RKO (cell line): ENCODE data around the gene IQCF6.
"Not testable (repeated sequence)": the region's sequence is repeated elsewhere in the genome, so short reads cannot be mapped to it uniquely, and the experiment has no call there.

ENCODE experiments used
- DNase-seq: peaks from one replicate; pipeline ENCODE4 v3.0.0-alpha.2; 2016; ENCODE audit warnings: low spot score

IQCF6 gene

DNA sequence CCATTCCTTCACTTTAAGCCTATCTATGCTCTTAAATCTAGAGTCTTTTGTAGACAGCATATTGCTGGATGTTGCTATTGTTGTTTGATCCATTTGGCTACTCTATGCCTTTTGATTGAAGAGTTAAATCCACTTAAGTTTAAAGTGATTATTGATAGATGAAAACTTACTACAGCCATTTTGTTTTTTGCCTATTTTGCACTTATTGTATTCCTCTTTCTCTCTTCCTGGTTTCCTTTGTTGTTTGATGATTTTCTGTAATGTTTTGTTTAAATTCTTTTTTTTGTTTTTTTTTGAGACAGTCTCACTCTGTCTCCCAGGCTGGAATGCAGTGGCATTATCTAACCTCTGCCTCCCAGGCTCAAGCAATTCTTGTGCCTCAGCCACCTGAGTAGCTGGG lies 19.8 kb downstream of the IQCF6 start:
- no peak for DNase-seq

DNA sequence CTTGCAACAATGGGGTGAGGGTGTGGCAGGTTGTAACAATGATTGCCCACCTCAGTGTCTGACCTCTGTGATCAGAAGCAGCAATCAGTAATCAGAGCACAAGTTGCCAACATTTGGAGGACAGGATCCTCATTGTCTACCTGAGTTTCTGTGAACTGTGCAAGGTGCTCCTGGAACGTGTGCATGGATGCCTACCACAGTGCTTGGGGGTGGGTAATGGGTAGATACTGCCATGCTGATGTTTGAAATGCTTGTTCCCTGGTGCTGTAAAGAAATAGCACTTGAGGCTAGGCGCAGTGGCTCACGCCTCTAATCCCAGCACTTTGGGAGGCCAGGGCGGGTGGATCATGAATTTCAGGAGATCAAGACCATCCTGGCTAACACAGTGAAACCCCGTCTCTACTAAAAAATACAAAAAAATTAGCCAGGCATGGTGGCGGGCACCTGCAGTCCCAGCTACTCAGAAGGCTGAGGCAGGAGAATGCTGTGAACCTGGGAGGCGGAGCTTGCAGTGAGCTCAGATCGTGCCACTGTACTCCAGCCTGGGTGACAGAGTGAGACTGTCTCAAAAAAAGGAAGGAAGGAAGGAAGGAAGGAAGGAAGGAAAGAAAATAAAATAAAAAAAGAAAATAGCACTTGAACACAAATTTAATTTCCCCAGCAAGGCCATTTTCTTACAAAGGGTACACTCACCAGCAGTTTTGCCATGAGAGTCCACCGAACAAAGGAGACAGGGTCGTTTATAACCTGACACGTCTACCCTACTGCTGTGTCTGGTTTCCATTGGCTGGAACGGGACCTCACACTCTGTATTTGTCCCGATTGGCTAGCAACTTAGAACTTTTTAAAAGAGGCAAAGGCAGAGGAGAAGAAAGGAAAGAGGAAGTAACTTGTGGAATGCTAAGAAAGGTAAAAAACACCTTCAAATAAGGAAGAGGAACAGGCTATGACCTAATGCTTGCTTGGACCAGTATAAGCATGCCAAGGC lies 25.0 kb downstream of the IQCF6 start:
- not testable (repeated sequence) for DNase-seq

DNA sequence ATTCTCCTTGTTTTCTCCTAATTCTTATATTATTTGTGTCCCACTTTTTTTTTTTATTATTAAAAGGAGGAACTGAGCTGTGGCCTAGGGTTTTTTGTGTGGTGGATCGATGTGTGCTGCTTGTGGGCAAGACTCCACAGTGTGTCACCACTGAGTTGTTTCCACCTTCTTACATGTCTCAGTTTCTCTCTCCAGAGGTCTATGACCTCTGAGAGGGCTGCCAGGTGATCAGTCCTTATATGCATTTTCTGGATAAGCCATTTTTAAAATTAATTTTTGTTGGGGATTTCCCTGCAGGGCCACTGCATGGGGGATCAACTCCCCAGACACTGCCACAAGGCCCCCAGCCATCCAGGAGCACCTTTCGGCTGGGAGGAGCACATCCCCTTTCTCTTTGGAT lies 27.8 kb downstream of the IQCF6 start:
- no peak for DNase-seq

- no peak for DNase-seq
These were observed 28.2 kb downstream of the IQCF6 start for GRCh38 chr3:51750878-51751277.

DNA sequence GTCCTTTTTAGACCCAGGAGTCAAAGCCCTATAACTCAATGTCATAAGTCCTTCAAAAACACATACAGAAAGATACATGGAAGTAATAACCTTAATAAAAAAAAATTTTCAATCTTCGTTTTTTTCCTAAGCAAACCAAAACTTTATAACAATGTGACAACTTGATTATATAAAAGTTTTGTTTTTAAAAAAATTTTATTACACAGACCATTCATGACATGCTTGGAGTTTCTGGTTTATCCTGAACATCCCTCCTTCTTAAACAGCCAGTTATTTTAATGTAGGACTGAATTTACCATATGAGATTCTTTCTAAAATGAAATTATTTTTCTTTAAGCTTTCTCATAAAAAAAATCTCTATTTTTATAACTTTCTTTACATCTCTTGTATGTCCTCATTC lies 30.7 kb downstream of the IQCF6 start:
- DNase-seq = no peak

- no peak for DNase-seq
These were observed 31.2 kb downstream of the IQCF6 start for GRCh38 chr3:51747840-51748239.

DNA sequence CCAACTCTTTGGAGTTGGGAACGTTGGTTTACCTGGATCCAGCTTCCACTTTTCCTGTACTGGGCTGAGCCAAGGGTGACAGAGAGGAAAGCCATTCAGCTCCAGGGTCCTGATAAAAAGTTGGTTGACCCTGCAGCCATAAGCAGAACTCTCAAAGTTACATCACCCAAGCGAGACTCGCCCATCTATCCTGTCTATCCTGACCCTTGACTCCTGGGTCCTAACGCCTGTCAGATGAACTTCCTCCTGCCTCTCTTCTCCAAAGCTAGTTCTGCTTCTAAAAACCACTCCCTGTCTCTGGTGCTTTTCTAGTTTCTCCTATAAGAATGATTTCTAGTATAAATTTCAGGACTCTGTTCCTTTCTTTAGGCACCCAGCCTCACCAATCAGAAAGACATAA lies 36.1 kb downstream of the IQCF6 start:
- peak; percentile 38 for DNase-seq

- not testable (repeated sequence) for DNase-seq
These were observed 36.7 kb downstream of the IQCF6 start for GRCh38 chr3:51742320-51742719.

DNA sequence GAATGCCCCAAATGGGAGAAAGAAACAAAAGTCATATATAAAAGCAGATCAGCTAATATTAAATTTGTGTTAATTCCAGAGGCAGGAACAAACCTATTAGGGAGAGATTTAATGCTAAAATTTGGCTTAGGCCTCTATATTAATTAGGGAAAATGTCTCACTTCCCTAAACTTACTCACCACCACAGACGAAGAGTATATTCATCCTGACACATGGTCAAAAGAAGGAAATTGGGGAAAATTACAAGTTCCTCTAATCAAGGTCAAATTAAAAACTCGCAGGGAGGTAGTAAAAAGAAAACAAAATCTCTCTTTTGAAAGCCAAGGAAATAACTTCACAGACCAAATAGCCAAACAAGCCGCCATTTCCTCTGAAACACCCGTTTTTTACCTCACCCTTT lies 39.9 kb downstream of the IQCF6 start:
- no peak for DNase-seq

DNA sequence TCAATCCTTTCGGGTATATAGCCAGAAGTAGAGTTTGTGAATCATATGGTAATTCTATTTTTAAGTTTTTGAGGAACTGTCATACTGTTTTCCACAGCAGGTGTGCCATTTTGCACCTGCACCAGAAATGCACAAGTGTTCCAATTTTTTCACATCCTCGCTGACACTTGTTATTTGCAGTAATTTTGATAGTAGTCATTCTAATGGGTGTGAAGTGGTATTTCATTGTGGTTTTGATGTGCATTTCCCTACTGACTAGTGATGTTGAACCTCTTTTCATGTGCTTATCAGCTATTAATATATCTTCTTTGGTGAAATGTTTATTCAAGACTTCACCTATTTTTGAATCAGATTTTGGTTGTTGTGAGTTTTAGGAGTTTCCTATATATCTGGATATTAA lies 43.1 kb downstream of the IQCF6 start:
- no peak for DNase-seq

DNA sequence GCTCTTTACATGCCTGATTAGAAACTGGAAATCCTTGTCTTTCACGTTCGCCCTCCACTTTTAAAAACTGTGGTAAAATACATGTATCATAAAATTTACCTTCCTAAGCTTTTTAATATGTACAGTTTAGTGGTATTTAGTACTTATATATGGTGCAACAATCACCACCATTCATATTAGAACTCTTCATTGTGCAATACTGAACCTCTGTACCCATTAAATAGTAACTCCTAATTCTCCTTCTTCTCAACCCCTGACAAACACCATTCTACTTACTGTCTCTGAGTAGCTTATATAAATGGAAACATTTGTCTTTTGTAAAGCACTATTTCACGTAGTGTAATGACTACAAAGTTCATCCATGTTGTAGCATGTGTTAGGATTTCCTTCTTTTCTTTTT lies 44.0 kb downstream of the IQCF6 start:
- DNase-seq = no peak

- no peak for DNase-seq
These were observed 44.5 kb downstream of the IQCF6 start for GRCh38 chr3:51734572-51734907.

GRCh38 chr3:51733859-51734571 lies 45.0 kb downstream of the IQCF6 start:
- no peak for DNase-seq

DNA sequence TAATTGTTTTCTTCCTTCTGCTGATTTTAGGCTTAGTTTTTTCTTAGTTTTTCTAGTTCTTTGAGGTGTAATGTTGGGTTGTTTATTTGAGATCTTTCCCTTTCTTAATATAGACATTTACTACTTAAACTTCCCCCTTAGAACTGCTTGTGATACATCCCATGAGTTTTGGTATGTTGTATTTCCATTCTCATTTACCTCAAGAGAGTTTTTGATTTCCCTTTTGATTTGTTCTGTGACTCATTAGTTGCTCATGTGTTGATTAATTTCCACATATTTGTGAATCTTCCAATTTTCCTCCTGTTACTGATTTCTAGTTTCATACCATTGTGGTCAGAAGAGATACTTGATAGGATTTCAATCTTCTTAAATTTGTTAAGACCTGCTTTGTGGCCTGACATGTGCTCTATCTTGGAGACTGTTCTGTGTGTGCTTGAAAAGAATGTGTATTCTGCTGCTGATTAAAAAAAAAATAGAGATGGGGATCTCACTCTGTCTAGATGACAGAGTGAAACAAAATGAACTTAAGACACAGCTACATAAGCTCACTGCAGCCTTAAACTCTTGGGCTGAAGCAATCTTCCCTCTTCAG lies 49.9 kb downstream of the IQCF6 start:
- no peak for DNase-seq
